ENCODE results near the gene POLR1F. TPM values are rescaled to one million over a fixed set of nuclear protein-coding genes. Genes with fewer than 3 reads are reported as not detected.

POLR1F gene
- total RNA-seq, 1 experiment from 2014 or later, result 37.7 TPM

GRCh38 chr7:19665399-19666008, 43.3 kb downstream of the POLR1F start:
- Mint-ChIP-seq H3K4me3 (ENCODE audit: low read depth, unreplicated experiment) (no peak overlapping the region), H3K27me3 (ENCODE audit: unreplicated experiment) (no peaks in the 10 kb centered on the region), H3K36me3 (ENCODE audit: insufficient read depth, unreplicated experiment) (no peaks in the 10 kb centered on the region), H3K4me1 (ENCODE audit: low read depth, unreplicated experiment) (peaks cover 20% of the 10 kb centered on the region), H3K27ac (ENCODE audit: unreplicated experiment) (no peak overlapping the region), H3K9me3 (ENCODE audit: low read depth, unreplicated experiment) (no peaks in the 10 kb centered on the region)
- peak; percentile 53 for TF ChIP-seq CTCF (IDR thresholded peaks at IDR 0.05; ENCODE audit: unreplicated experiment)
- CTCF ChIA-PET, result interaction anchor here (0.5 to 0.6 kb wide), 2 partner anchors 15 to 1301 kb away, joined by 3 to 5 read pairs; no protein-coding TSS in a partner anchor
- BruUV-seq (replicated peaks), result no TSS peak
- no peak for DNase-seq
- intact Hi-C loops (cut with micrococcal nuclease; ENCODE audit: unreplicated experiment), result loop anchor here (1.0 to 10.0 kb wide), 7 partner anchors 103 to 1313 kb away; no protein-coding TSS in a partner anchor

GRCh38 chr7:19663816-19664462, 44.9 kb downstream of the POLR1F start:
- peak overlapping the region; percentile 2 for H3K27ac Mint-ChIP-seq (ENCODE audit: unreplicated experiment)
- no peaks in the 10 kb centered on the region for H3K36me3 Mint-ChIP-seq (ENCODE audit: insufficient read depth, unreplicated experiment)
- no peak for DNase-seq
- BruUV-seq (replicated peaks), result no TSS peak
- H3K4me1 Mint-ChIP-seq (ENCODE audit: low read depth, unreplicated experiment), result peaks cover 20% of the 10 kb centered on the region
- peak overlapping the region; percentile 4 for H3K4me3 Mint-ChIP-seq (ENCODE audit: low read depth, unreplicated experiment)
- no peaks in the 10 kb centered on the region for H3K9me3 Mint-ChIP-seq (ENCODE audit: low read depth, unreplicated experiment)
- no peaks in the 10 kb centered on the region for H3K27me3 Mint-ChIP-seq (ENCODE audit: unreplicated experiment)
- intact Hi-C loops (cut with micrococcal nuclease; ENCODE audit: unreplicated experiment), result loop anchor here (2.0 to 10.0 kb wide), 3 partner anchors 169 to 1311 kb away; no protein-coding TSS in a partner anchor
- CTCF ChIA-PET, result interaction anchor here (0.9 kb wide), 1 partner anchor 542 kb away, joined by 4 read pairs; no protein-coding TSS in a partner anchor
- TF ChIP-seq CTCF (IDR thresholded peaks at IDR 0.05; ENCODE audit: unreplicated experiment), result no peak

DNA sequence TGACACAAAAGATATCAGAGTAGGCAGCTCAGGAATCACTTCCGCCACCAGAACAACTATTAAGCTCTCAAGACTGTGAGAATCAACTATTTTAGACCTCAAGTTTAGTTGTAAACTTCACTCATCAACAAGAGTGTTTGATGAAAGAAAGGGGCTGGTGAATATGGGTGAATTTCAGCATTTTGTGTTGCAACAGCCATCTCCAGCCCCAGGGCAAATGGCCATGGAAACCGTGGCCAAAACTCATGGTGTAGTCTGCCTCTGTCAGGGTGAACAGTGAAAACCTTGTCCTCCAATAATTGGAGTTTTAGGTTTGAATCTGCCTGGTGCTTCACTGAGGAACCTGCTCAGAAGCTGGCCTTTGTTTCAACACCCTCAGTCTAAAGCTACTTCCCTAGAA, 60.0 kb downstream of the POLR1F start:
- no TSS peak for BruUV-seq (replicated peaks)
- CTCF ChIA-PET, result no interaction called here
- Mint-ChIP-seq H3K27me3 (ENCODE audit: unreplicated experiment) (peaks cover 57% of the 10 kb centered on the region), H3K4me3 (ENCODE audit: low read depth, unreplicated experiment) (no peak overlapping the region), H3K27ac (ENCODE audit: unreplicated experiment) (no peak overlapping the region), H3K4me1 (ENCODE audit: low read depth, unreplicated experiment) (no peaks in the 10 kb centered on the region), H3K9me3 (ENCODE audit: low read depth, unreplicated experiment) (no peaks in the 10 kb centered on the region), H3K36me3 (ENCODE audit: insufficient read depth, unreplicated experiment) (no peaks in the 10 kb centered on the region)
- no peak for TF ChIP-seq CTCF (IDR thresholded peaks at IDR 0.05; ENCODE audit: unreplicated experiment)
- intact Hi-C loops (cut with micrococcal nuclease; ENCODE audit: unreplicated experiment), result no loop called here
- no peak for DNase-seq

Small RNA genes lying within 50 kb of the gene (microRNA-seq; reads per million reads assigned to microRNA genes)
- 2.5 reads per million for gene MIR3146

Other genes with a start within 250 kb of the POLR1F start
- not detected in 2 replicates for gene TMEM196, start 64.6 kb upstream of the POLR1F start, total RNA-seq (2022)

Measured in Calu3 (cell line).